ENCODE data around the gene LRP2BP. TPM values are rescaled to one million over a fixed set of nuclear protein-coding genes. Genes with fewer than 3 reads are reported as not detected.

Gene LRP2BP
- total and polyA plus RNA-seq, 2 of the 4 experiments (the other 2 are of a cell fraction) = 0.10 to 0.18 TPM

DNA sequence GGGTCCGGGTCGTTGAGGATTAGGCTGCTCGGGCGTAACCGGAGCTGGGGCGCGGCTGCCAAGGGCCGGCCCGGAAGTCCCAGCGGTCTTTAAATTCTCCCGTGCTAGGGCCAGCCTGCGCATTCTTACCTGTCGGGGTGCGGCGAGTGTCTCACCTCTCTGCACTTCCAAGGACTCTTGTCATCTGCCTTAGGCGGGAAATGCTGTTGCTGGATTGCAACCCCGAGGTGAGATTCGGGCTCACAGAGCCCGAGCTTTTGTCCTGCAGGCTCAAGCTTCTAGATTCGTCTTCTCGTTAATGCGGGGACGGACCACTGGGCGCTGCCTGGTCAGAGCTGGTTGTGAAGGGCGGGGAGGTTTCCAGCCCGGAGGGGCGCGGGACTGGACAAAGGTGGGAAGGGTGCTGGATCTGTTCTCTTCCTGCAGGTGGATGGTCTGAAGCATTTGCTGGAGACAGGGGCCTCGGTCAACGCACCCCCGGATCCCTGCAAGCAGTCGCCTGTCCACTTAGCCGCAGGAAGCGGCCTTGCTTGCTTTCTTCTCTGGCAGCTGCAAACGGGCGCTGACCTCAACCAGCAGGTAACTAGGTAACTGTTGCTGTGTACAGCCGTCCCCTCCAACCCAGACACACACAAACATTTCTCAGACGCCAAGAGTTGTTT lies 1.1 kb upstream of the LRP2BP start, which contains the start of gene ANKRD37:
Gene ANKRD37 (plus strand): TSS at position 118 of the 662 bp plus-strand sequence. CDS start 83 bp downstream, at position 201.
- BruUV-seq (replicated peaks) = no TSS peak
- Histone ChIP-seq H2AK5ac (ENCODE audit: low read depth, low read length) (peak within 1 kb of the TSS; percentile 53), H2BK20ac (ENCODE audit: low read depth, low read length) (no peak within 1 kb of the TSS), H2BK15ac (ENCODE audit: low read depth, low read length) (peak within 1 kb of the TSS; percentile 9; the same call in 1 of the 3 replicates), H2AFZ (replicated peaks; ENCODE audit: low read length, poor library complexity) (peak within 1 kb of the TSS; percentile 96), H3K18ac (ENCODE audit: low read depth, low read length) (peak within 1 kb of the TSS; percentile 37), H3K79me1 (ENCODE audit: low read depth in 1 of 2, low read length in 2 of 2) (peaks cover 3 to 7% of the 10 kb centered on the region in 2 experiments; a peak in 3 of 4 replicates), H3K4me3 (ENCODE audit: insufficient read depth, low read depth, low read length) (peak within 1 kb of the TSS; percentile 71), H3K14ac (replicated peaks; ENCODE audit: low read depth, low read length) (peak within 1 kb of the TSS; percentile 51), H4K20me1 (ENCODE audit: insufficient read depth, low read length) (no peaks in the 10 kb centered on the region), H4K91ac (ENCODE audit: insufficient read depth, low read depth, low read length) (peak within 1 kb of the TSS; percentile 76), H2BK120ac (ENCODE audit: low read depth, low read length) (peak within 1 kb of the TSS; percentile 55), H3K9ac (ENCODE audit: low read depth, low read length) (peak within 1 kb of the TSS; percentile 72), H3K56ac (ENCODE audit: extremely low read depth, insufficient read depth, low read length) (peak within 1 kb of the TSS; percentile 74), H2BK5ac (ENCODE audit: low read depth, low read length, poor library complexity, severe bottlenecking) (peak within 1 kb of the TSS; percentile 83), H3K9me1 (ENCODE audit: insufficient read depth, low read length) (no peaks in the 10 kb centered on the region), H3K4me2 (ENCODE audit: low read depth, low read length) (peak within 1 kb of the TSS; percentile 70), H3K27me3 (ENCODE audit: control insufficient read depth, insufficient read depth, low read length) (no peaks in the 10 kb centered on the region), H2AK9ac (replicated peaks; ENCODE audit: low read depth, low read length, poor library complexity) (peak within 1 kb of the TSS; percentile 95), H3K9me3 (ENCODE audit: control insufficient read depth, insufficient read depth, low read length) (no peaks in the 10 kb centered on the region), H3K4ac (ENCODE audit: low read depth, low read length) (peak within 1 kb of the TSS; percentile 74), H3K27ac (ENCODE audit: insufficient read depth, low read length) (peak within 1 kb of the TSS; percentile 66), H4K8ac (ENCODE audit: low read depth in 2 of 2, low read length in 2 of 2) (peak within 1 kb of the TSS; percentile 57 to 88), H3K23ac (ENCODE audit: low read depth, low read length) (peak within 1 kb of the TSS; percentile 85), H3K4me1 (ENCODE audit: control insufficient read depth, insufficient read depth, low read length) (no peaks in the 10 kb centered on the region; the same call in 1 of the 2 replicates), H4K5ac (ENCODE audit: low read depth, low read length) (peak within 1 kb of the TSS; percentile 40), H3K36me3 (ENCODE audit: control insufficient read depth, insufficient read depth, low read length) (peaks cover 8% of the 10 kb centered on the region)
- in situ Hi-C loops (cut with MboI; ENCODE audit: low sequenced_read_pairs) = no loop called here
- 14% methylated on average over 21 of the region's 38 CpGs; no CpG with 5 or more reads in 1 of the 2 experiments for WGBS, 2 experiments (ENCODE audit: extremely low coverage in 2 of 2, insufficient read length in 1 of 2)
- peak; percentile 19 for DNase-seq
- POLR2A ChIA-PET (ENCODE audit: unreplicated experiment) = interaction anchor here (0.7 kb wide), 1 partner anchor 127 kb away, joined by 8 read pairs; no protein-coding TSS in a partner anchor
- dilution Hi-C loops (cut with HindIII; ENCODE audit: low sequenced_read_pairs, unreplicated experiment) = no loop called here
- CTCF ChIA-PET = no interaction called here
- peak; percentile 4 for ATAC-seq (ENCODE audit: low read depth)
- intact Hi-C loops (cut with micrococcal nuclease) = loop anchor here (2.0 kb wide), 1 partner anchor 200 kb away; no protein-coding TSS in a partner anchor
- TF ChIP-seq RFX5 (IDR thresholded peaks at IDR 0.05; ENCODE audit: low read depth, low read length) = no peak
- TF ChIP-seq POLR2A (IDR thresholded peaks at IDR 0.05; ENCODE audit: low read depth, low read length) = no peak
- no peak for TF ChIP-seq MXI1 (IDR thresholded peaks at IDR 0.05; ENCODE audit: borderline replicate concordance, low read depth, low read length)
- TF ChIP-seq, protein P1, sequence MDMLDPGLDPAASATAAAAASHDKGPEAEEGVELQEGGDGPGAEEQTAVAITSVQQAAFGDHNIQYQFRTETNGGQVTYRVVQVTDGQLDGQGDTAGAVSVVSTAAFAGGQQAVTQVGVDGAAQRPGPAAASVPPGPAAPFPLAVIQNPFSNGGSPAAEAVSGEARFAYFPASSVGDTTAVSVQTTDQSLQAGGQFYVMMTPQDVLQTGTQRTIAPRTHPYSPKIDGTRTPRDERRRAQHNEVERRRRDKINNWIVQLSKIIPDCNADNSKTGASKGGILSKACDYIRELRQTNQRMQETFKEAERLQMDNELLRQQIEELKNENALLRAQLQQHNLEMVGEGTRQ (IDR thresholded peaks at IDR 0.05; ENCODE audit: low read depth, low read length) = no peak
- TF ChIP-seq RCOR1 (IDR thresholded peaks at IDR 0.05; ENCODE audit: insufficient replicate concordance, low read length) = no peak
- no peak for TF ChIP-seq MAFK (IDR thresholded peaks at IDR 0.05; ENCODE audit: low read depth, low read length)
- no peak for TF ChIP-seq SMC3 (IDR thresholded peaks at IDR 0.05; ENCODE audit: low read depth, low read length)
- no peak; the same call in 1 of the 2 replicates for TF ChIP-seq RAD21 (IDR thresholded peaks at IDR 0.05; ENCODE audit: low read length)
- TF ChIP-seq MAZ (IDR thresholded peaks at IDR 0.05; ENCODE audit: borderline replicate concordance, low read depth, low read length) = no peak
- no peak for TF ChIP-seq NFE2L2 (IDR thresholded peaks at IDR 0.05; ENCODE audit: low read depth, low read length)
- TF ChIP-seq FOS (IDR thresholded peaks at IDR 0.05; ENCODE audit: low read depth, low read length) = no peak
- TF ChIP-seq BHLHE40 (IDR thresholded peaks at IDR 0.05; ENCODE audit: low read depth, low read length) = no peak
- no peak for TF ChIP-seq CEBPB (IDR thresholded peaks at IDR 0.05; ENCODE audit: low read depth, low read length)
- TF ChIP-seq, protein P2, sequence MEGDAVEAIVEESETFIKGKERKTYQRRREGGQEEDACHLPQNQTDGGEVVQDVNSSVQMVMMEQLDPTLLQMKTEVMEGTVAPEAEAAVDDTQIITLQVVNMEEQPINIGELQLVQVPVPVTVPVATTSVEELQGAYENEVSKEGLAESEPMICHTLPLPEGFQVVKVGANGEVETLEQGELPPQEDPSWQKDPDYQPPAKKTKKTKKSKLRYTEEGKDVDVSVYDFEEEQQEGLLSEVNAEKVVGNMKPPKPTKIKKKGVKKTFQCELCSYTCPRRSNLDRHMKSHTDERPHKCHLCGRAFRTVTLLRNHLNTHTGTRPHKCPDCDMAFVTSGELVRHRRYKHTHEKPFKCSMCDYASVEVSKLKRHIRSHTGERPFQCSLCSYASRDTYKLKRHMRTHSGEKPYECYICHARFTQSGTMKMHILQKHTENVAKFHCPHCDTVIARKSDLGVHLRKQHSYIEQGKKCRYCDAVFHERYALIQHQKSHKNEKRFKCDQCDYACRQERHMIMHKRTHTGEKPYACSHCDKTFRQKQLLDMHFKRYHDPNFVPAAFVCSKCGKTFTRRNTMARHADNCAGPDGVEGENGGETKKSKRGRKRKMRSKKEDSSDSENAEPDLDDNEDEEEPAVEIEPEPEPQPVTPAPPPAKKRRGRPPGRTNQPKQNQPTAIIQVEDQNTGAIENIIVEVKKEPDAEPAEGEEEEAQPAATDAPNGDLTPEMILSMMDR (conservative IDR thresholded peaks at IDR 0.05; ENCODE audit: low read depth, low read length) = no peak
- TF ChIP-seq, protein P3, sequence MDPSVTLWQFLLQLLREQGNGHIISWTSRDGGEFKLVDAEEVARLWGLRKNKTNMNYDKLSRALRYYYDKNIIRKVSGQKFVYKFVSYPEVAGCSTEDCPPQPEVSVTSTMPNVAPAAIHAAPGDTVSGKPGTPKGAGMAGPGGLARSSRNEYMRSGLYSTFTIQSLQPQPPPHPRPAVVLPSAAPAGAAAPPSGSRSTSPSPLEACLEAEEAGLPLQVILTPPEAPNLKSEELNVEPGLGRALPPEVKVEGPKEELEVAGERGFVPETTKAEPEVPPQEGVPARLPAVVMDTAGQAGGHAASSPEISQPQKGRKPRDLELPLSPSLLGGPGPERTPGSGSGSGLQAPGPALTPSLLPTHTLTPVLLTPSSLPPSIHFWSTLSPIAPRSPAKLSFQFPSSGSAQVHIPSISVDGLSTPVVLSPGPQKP (IDR thresholded peaks at IDR 0.05; ENCODE audit: borderline replicate concordance, low read depth, low read length) = no peak

Data from IMR-90 (cell line).